ENCODE data around the gene CHKA. TPM values are rescaled to one million over a fixed set of nuclear protein-coding genes. Genes with fewer than 3 reads are reported as not detected.

Gene CHKA
- total RNA-seq, 5 donors from 2014 or later (not counting 1 experiment from before 2014, with no cell fraction given), result 4.4 to 19.4 (median 7.6) TPM

DNA sequence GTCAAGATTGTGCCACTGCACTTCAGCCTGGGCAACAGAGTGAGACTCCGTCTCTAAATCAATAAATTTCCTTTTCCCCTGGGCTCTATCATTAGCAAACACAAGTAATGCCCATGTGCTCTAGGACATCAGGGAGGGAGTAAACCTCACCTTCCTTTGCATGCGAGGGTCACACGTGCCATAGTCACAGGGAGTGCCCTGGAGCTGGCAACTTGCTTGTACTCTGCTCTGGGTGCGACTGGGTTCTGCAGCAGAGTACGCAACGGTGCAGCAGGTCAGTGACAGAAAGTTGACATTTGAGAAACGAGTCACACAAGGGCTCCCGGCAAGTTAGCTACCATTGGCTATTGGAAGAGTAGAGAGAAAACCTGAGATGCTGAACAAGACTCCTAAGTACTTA lies 32.6 kb upstream of the CHKA start:
- H3K27me3 Mint-ChIP-seq, result no peaks in the 10 kb centered on the region
- 91% methylated on average over 7 of the region's 8 CpGs for WGBS (ENCODE audit: insufficient coverage)
- H3K9me3 Mint-ChIP-seq, result no peaks in the 10 kb centered on the region
- Histone ChIP-seq H3K4me1 (ENCODE audit: control insufficient read depth in 1 of 2, extremely low read depth in 1 of 2, insufficient read depth in 2 of 2, low read length in 2 of 2) (no peaks in the 10 kb centered on the region), H3K9me3 (no peaks in the 10 kb centered on the region), H3K4me3 (ENCODE audit: control insufficient read depth in 1 of 2, extremely low read depth in 1 of 2, low read length in 1 of 2) (no peak overlapping the region), H3K27ac (ENCODE audit: low read length) (no peak overlapping the region), H3K27me3 (replicated peaks in 1 of 2; ENCODE audit: control insufficient read depth in 2 of 2, extremely low read depth in 1 of 2, insufficient read depth in 2 of 2, low read length in 1 of 2) (peaks cover 0 to 2% of the 10 kb centered on the region in 2 experiments), H3K36me3 (ENCODE audit: control insufficient read depth in 2 of 2, extremely low read depth in 1 of 2, insufficient read depth in 1 of 2, low read length in 1 of 2) (peaks cover 0 to 19% of the 10 kb centered on the region in 2 donors)
- H3K4me1 Mint-ChIP-seq, result peaks cover 0 to 9% (median 2%) of the 10 kb centered on the region in 3 donors
- ATAC-seq (replicated peaks in 1 of 4), result no peak
- DNase-seq, result no peak
- H3K27ac Mint-ChIP-seq, result no peak overlapping the region
- no peak overlapping the region for H3K4me3 Mint-ChIP-seq
- H3K36me3 Mint-ChIP-seq, result peaks cover 14% of the 10 kb centered on the region
- CTCF ChIA-PET, result no interaction called here
- POLR2A ChIA-PET, result no interaction called here

DNA sequence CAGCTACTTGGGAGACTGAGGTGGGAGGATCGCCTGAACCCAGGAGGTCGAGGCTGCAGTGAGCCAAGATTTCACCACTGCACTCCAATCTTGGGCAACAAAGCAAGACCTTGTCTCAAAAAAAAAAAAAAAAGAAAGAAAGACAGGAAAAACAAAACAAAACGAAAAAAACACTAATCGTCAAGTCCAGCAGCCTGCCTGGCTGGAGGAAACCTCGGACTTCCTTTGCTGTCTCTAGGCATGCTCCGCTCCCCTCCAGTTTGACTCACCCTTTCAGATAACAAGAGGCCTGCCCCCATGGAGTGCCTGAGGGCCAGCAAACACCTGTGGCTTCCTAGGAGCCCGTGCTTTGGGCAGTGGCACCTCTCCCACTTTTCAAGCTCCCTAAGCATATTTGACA lies 28.8 kb upstream of the CHKA start:
- H3K4me1 Mint-ChIP-seq, result peaks cover 0 to 9% (median 2%) of the 10 kb centered on the region in 3 donors
- POLR2A ChIA-PET, result no interaction called here
- H3K36me3 Mint-ChIP-seq, result no peaks in the 10 kb centered on the region
- H3K27ac Mint-ChIP-seq, result no peak overlapping the region
- WGBS (ENCODE audit: insufficient coverage), result 30% methylated on average over 5 of the region's 7 CpGs
- Histone ChIP-seq H3K36me3 (ENCODE audit: control insufficient read depth in 2 of 2, extremely low read depth in 1 of 2, insufficient read depth in 1 of 2, low read length in 1 of 2) (no peaks in the 10 kb centered on the region), H3K27ac (ENCODE audit: low read length) (no peak overlapping the region), H3K4me3 (ENCODE audit: control insufficient read depth in 1 of 2, extremely low read depth in 1 of 2, low read length in 1 of 2) (no peak overlapping the region), H3K4me1 (ENCODE audit: control insufficient read depth in 1 of 2, extremely low read depth in 1 of 2, insufficient read depth in 2 of 2, low read length in 2 of 2) (no peaks in the 10 kb centered on the region), H3K27me3 (replicated peaks in 1 of 2; ENCODE audit: control insufficient read depth in 2 of 2, extremely low read depth in 1 of 2, insufficient read depth in 2 of 2, low read length in 1 of 2) (peaks cover 0 to 21% of the 10 kb centered on the region in 2 experiments), H3K9me3 (no peaks in the 10 kb centered on the region)
- CTCF ChIA-PET, result no interaction called here
- ATAC-seq (replicated peaks in 1 of 4), result no peak
- H3K9me3 Mint-ChIP-seq, result no peaks in the 10 kb centered on the region
- H3K4me3 Mint-ChIP-seq, result no peak overlapping the region
- DNase-seq, result no peak
- no peaks in the 10 kb centered on the region for H3K27me3 Mint-ChIP-seq

DNA sequence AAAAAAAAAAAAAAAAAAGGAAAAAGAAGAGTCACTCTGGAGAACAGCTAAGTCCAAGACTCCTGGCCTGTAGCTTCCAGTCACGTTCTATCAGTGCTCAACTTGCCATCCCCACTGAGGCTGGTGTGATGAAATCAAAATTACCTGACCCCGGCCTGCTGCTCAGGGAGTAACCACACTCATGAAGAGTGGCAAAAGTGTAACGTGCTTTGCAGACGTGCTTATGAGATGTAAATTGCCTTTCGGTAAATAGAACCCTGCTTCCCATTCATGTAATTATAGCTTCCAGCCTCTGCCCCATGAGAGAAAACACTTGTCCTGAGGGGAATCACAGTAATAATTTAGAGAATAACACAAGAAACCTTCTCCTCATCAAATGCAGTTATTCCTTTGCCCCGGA lies 28.2 kb upstream of the CHKA start:
- WGBS (ENCODE audit: insufficient coverage), result 80% methylated on average over 3 of the region's 6 CpGs
- Mint-ChIP-seq H3K36me3 (no peaks in the 10 kb centered on the region), H3K9me3 (no peaks in the 10 kb centered on the region), H3K4me3 (no peak overlapping the region), H3K27me3 (no peaks in the 10 kb centered on the region), H3K4me1 (peaks cover 0 to 9% (median 2%) of the 10 kb centered on the region in 3 donors), H3K27ac (no peak overlapping the region)
- Histone ChIP-seq H3K36me3 (ENCODE audit: control insufficient read depth in 2 of 2, extremely low read depth in 1 of 2, insufficient read depth in 1 of 2, low read length in 1 of 2) (no peaks in the 10 kb centered on the region), H3K4me3 (ENCODE audit: control insufficient read depth in 1 of 2, extremely low read depth in 1 of 2, low read length in 1 of 2) (no peak overlapping the region), H3K4me1 (ENCODE audit: control insufficient read depth in 1 of 2, extremely low read depth in 1 of 2, insufficient read depth in 2 of 2, low read length in 2 of 2) (no peaks in the 10 kb centered on the region), H3K9me3 (no peaks in the 10 kb centered on the region), H3K27me3 (replicated peaks in 1 of 2; ENCODE audit: control insufficient read depth in 2 of 2, extremely low read depth in 1 of 2, insufficient read depth in 2 of 2, low read length in 1 of 2) (peaks cover 0 to 21% of the 10 kb centered on the region in 2 experiments), H3K27ac (ENCODE audit: low read length) (no peak overlapping the region)
- ATAC-seq (replicated peaks in 1 of 4) (no peak), DNase-seq (no peak)
- CTCF ChIA-PET, result interaction anchor here in 1 of 2 donors (0.6 kb wide), 1 partner anchor 976 kb away, joined by 3 read pairs; no protein-coding TSS in a partner anchor
- POLR2A ChIA-PET, result no interaction called here

DNA sequence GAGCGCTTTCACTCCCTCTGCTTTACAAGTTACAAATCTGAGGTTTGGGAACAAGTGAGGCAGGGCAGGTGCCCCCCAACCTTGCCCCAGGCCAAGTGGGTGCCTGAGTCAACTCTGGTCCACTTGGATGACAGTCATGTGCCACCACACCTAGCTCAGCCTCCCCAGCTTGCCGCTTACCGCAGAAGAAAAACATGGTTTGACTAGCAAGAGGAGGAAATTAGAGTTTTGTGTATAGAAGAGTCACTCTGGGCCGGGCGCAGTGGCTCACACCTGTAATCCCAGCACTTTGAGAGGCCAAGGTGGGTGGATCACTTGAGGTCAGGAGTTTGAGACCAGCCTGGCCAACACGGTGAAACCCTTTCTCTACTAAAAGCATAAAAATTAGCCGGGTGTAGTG lies 27.7 kb upstream of the CHKA start:
- Histone ChIP-seq H3K9me3 (no peaks in the 10 kb centered on the region), H3K27ac (ENCODE audit: low read length) (no peak overlapping the region), H3K4me1 (ENCODE audit: control insufficient read depth in 1 of 2, extremely low read depth in 1 of 2, insufficient read depth in 2 of 2, low read length in 2 of 2) (no peaks in the 10 kb centered on the region), H3K27me3 (replicated peaks in 1 of 2; ENCODE audit: control insufficient read depth in 2 of 2, extremely low read depth in 1 of 2, insufficient read depth in 2 of 2, low read length in 1 of 2) (peaks cover 0 to 21% of the 10 kb centered on the region in 2 experiments), H3K4me3 (ENCODE audit: control insufficient read depth in 1 of 2, extremely low read depth in 1 of 2, low read length in 1 of 2) (no peak overlapping the region), H3K36me3 (ENCODE audit: control insufficient read depth in 2 of 2, extremely low read depth in 1 of 2, insufficient read depth in 1 of 2, low read length in 1 of 2) (no peaks in the 10 kb centered on the region)
- ChIA-PET POLR2A (no interaction called here), CTCF (interaction anchor here in 1 of 2 donors (0.6 kb wide), 1 partner anchor 975 kb away, joined by 3 read pairs; no protein-coding TSS in a partner anchor)
- Mint-ChIP-seq H3K4me3 (no peak overlapping the region), H3K27ac (no peak overlapping the region), H3K36me3 (no peaks in the 10 kb centered on the region), H3K27me3 (no peaks in the 10 kb centered on the region), H3K9me3 (no peaks in the 10 kb centered on the region), H3K4me1 (peaks cover 0 to 9% (median 2%) of the 10 kb centered on the region in 3 donors)
- DNase-seq (no peak), ATAC-seq (replicated peaks in 1 of 4) (no peak)
- 100% methylated on average over 1 of the region's 7 CpGs for WGBS (ENCODE audit: insufficient coverage)

DNA sequence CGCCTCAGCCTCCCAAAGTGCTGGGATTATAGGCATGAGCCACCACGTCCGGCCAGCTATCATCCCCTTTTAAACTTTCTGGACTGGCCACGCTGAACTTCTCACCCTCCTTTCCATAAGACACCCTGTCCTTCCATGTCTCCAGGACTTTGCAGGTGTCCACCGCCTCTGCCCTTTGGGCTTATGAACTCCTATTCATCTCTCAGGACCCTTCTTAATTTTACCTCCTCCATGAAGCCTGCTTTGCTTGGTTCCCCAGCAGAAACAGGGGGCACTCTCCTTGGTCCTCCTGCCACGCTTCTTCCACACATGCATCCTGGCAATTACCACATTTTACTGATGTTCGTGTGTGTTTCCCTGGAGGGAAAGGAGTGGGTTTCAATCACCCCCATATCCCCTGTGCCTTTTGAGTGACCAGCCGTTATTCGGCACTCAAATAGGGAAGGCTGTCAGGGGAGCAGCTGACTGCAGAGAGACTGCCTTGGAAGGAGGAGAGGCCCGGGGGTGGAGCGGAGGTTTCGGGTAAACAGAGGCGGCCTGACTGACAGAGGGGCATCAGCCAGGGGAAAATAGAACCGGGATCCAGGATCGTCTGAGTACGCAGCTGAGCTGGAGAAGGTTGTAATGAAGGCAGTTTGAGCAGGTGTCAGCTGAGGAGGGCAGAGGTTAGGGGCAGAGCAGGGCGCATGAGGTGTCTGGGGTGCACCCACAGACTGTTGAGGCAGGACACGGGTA lies 27.1 kb upstream of the CHKA start:
- peaks cover 0 to 21% of the 10 kb centered on the region in 2 experiments for H3K27me3 ChIP-seq (replicated peaks in 1 of 2; ENCODE audit: control insufficient read depth in 2 of 2, extremely low read depth in 1 of 2, insufficient read depth in 2 of 2, low read length in 1 of 2)
- no peak overlapping the region for H3K4me3 ChIP-seq (ENCODE audit: control insufficient read depth in 1 of 2, extremely low read depth in 1 of 2, low read length in 1 of 2)
- no peak for ATAC-seq (replicated peaks in 1 of 4)
- no peaks in the 10 kb centered on the region for H3K36me3 ChIP-seq (ENCODE audit: control insufficient read depth in 2 of 2, extremely low read depth in 1 of 2, insufficient read depth in 1 of 2, low read length in 1 of 2)
- H3K4me1 Mint-ChIP-seq, result peaks cover 0 to 9% (median 2%) of the 10 kb centered on the region in 3 donors
- H3K27me3 Mint-ChIP-seq, result no peaks in the 10 kb centered on the region
- H3K9me3 Mint-ChIP-seq, result no peaks in the 10 kb centered on the region
- DNase-seq, result no peak
- no peaks in the 10 kb centered on the region for H3K36me3 Mint-ChIP-seq
- no peak overlapping the region for H3K27ac Mint-ChIP-seq
- H3K4me1 ChIP-seq (ENCODE audit: control insufficient read depth in 1 of 2, extremely low read depth in 1 of 2, insufficient read depth in 2 of 2, low read length in 2 of 2), result no peaks in the 10 kb centered on the region
- no peaks in the 10 kb centered on the region for H3K9me3 ChIP-seq
- whole genome bisulfite sequencing (ENCODE audit: insufficient coverage), result 93% methylated on average over 13 of the region's 18 CpGs
- H3K27ac ChIP-seq (ENCODE audit: low read length), result no peak overlapping the region
- POLR2A ChIA-PET, result no interaction called here
- CTCF ChIA-PET, result no interaction called here
- no peak overlapping the region for H3K4me3 Mint-ChIP-seq

DNA sequence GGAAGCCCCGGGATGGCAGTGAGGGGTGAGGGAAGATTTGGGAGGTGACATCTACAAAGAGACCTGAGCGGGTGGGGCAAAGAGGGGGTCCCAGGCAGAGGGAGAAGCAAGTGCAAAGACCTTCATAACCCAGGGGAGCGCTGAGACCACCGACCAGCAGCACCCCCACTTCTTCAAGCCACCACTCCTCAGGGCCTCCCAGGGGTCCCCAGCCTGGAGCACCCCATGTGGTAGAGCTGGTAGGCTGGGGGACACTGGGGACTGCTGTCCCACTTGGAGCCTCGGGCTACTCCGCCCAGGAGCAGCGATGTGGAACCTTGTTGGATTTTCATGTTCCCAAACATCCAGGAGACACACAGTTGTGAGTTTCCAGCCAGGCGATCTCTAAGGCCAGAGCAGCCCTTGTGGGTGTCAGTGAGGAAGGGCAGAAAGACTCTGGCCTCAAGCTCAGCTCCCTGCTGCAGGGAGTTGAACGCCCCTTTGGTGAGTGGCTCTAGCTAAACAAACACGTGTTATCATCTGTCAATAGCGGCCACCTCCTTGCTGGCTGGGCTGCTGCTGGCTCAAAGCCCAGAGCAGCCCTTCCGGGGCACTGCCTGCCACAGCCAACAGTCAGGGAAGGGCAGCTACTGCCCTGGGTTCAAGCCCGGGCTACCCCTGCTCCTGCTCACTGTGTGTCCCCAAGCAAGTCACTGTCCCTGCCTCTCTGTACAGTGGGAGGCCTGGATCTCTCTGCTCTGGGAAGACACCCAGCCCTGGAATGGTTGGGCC lies 25.7 kb upstream of the CHKA start:
- H3K27ac ChIP-seq (ENCODE audit: low read length), result no peak overlapping the region
- H3K4me3 ChIP-seq (ENCODE audit: control insufficient read depth in 1 of 2, extremely low read depth in 1 of 2, low read length in 1 of 2), result no peak overlapping the region
- WGBS (ENCODE audit: insufficient coverage), result 79% methylated on average over 10 of the region's 13 CpGs
- H3K4me1 ChIP-seq (ENCODE audit: control insufficient read depth in 1 of 2, extremely low read depth in 1 of 2, insufficient read depth in 2 of 2, low read length in 2 of 2), result peaks cover under 1 to 8% of the 10 kb centered on the region in 2 experiments
- H3K9me3 ChIP-seq, result no peaks in the 10 kb centered on the region
- peaks cover 4 to 6% (median 4%) of the 10 kb centered on the region in 3 donors for H3K4me1 Mint-ChIP-seq
- H3K4me3 Mint-ChIP-seq, result no peak overlapping the region
- no peak for DNase-seq
- H3K36me3 Mint-ChIP-seq, result no peaks in the 10 kb centered on the region
- no peaks in the 10 kb centered on the region for H3K9me3 Mint-ChIP-seq
- H3K27me3 Mint-ChIP-seq, result no peaks in the 10 kb centered on the region
- ChIA-PET POLR2A (no interaction called here), CTCF (no interaction called here)
- H3K36me3 ChIP-seq (ENCODE audit: control insufficient read depth in 2 of 2, extremely low read depth in 1 of 2, insufficient read depth in 1 of 2, low read length in 1 of 2), result no peaks in the 10 kb centered on the region
- peaks cover 0 to 27% of the 10 kb centered on the region in 2 experiments for H3K27me3 ChIP-seq (replicated peaks in 1 of 2; ENCODE audit: control insufficient read depth in 2 of 2, extremely low read depth in 1 of 2, insufficient read depth in 2 of 2, low read length in 1 of 2)
- H3K27ac Mint-ChIP-seq, result no peak overlapping the region
- no peak for ATAC-seq (replicated peaks in 1 of 4)
